Measurements from ENCODE around the gene XPO6. TPM values are rescaled to one million over a fixed set of nuclear protein-coding genes. Genes with fewer than 3 reads are reported as not detected.

XPO6 gene
- total RNA-seq, 3 donors from 2014 or later (not counting 1 experiment from before 2014, with no cell fraction given), result 233 to 321 (median 240) TPM

DNA sequence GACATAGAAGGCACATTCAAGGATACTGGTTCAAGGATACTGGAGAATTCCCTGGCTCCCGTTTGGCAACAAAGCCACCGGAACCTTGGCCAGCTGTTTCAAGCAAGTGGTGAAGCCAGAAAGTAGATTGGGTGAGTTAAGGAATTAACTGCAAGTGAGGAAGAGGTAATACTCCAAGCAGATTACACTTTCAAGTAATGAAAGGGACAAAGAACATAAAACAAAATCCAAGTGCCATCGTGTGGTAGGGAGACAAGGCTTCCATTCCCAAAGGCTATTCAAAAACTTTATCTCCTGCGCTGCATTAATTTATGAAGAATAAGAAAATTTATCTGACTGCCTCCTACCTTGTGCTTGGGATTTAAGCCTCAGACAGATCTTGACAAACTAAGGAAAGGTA is 27.8 kb downstream of the XPO6 start:
- no peak for DNase-seq
- H3K9me3 ChIP-seq (ENCODE audit: control insufficient read depth, insufficient read depth, low read length), result no peaks in the 10 kb centered on the region
- no peak for ATAC-seq
- no peak overlapping the region for H3K27ac ChIP-seq (ENCODE audit: low read length)
- H3K4me3 ChIP-seq (ENCODE audit: low read length), result no peak overlapping the region
- Mint-ChIP-seq H3K9me3 (no peaks in the 10 kb centered on the region), H3K4me1 (peaks cover 80 to 83% of the 10 kb centered on the region in 2 donors), H3K27ac (peak overlapping the region; percentile 10 to 73), H3K36me3 (no peaks in the 10 kb centered on the region), H3K27me3 (ENCODE audit: low read depth in 2 of 2) (no peaks in the 10 kb centered on the region), H3K4me3 (no peak overlapping the region)
- TF ChIP-seq, protein P1, sequence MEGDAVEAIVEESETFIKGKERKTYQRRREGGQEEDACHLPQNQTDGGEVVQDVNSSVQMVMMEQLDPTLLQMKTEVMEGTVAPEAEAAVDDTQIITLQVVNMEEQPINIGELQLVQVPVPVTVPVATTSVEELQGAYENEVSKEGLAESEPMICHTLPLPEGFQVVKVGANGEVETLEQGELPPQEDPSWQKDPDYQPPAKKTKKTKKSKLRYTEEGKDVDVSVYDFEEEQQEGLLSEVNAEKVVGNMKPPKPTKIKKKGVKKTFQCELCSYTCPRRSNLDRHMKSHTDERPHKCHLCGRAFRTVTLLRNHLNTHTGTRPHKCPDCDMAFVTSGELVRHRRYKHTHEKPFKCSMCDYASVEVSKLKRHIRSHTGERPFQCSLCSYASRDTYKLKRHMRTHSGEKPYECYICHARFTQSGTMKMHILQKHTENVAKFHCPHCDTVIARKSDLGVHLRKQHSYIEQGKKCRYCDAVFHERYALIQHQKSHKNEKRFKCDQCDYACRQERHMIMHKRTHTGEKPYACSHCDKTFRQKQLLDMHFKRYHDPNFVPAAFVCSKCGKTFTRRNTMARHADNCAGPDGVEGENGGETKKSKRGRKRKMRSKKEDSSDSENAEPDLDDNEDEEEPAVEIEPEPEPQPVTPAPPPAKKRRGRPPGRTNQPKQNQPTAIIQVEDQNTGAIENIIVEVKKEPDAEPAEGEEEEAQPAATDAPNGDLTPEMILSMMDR (IDR thresholded peaks at IDR 0.05), result no peak
- no peaks in the 10 kb centered on the region for H3K27me3 ChIP-seq (ENCODE audit: control insufficient read depth, insufficient read depth, low read length)
- 95% methylated on average over 2 of the region's 4 CpGs for WGBS (ENCODE audit: insufficient coverage)
- intact Hi-C loops (cut with micrococcal nuclease), result no loop called here
- peaks cover 4% of the 10 kb centered on the region for H3K36me3 ChIP-seq (ENCODE audit: control insufficient read depth, insufficient read depth, low read length)
- H3K4me1 ChIP-seq (ENCODE audit: control insufficient read depth, insufficient read depth, low read length), result peaks cover 35% of the 10 kb centered on the region

DNA sequence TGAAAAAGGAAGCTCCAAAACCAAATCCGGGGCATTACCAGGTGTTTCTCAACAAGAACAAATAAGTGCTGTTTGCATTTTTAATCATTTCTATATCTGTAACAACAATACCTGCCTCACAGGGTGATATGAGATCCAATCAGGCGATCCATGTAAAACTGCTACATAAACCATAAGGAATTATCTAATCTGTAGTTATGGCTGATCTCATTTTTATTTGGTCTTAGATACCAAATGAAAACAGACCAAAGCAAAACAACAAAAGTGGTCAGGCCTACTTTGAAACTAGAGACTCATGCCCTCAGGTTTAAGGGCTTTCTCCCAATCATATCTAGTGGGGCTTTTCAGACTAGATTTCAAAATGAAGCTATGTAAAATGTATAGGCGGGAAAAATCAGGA is 28.3 kb downstream of the XPO6 start:
- H3K27ac Mint-ChIP-seq, result peak overlapping the region; percentile 10 to 73
- intact Hi-C loops (cut with micrococcal nuclease), result no loop called here

DNA sequence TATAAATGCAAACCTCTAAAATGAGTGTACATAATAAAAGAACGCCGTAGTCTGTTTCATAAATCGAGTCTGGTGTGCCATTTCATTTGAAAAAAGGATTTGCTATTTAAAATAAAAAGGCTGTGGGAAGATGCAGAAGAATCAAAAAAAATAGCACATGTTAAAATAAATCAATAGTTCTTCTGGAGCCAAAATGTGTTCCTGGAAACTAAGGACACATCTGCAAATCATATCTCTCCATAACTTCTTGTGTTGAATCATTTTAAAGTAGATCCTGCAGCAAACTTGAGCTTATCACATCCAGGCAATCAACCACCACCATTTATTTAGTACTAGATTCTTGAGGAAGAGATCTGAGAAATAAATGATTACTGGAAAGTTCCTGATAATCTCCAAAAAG is 29.0 kb downstream of the XPO6 start:
- H3K4me1 ChIP-seq (ENCODE audit: control insufficient read depth, insufficient read depth, low read length), result peaks cover 28% of the 10 kb centered on the region
- Mint-ChIP-seq H3K36me3 (no peaks in the 10 kb centered on the region), H3K27me3 (ENCODE audit: low read depth in 2 of 2) (no peaks in the 10 kb centered on the region), H3K27ac (peak overlapping the region in 1 of 2 donors; percentile 10), H3K4me3 (no peak overlapping the region), H3K4me1 (peaks cover 69 to 72% of the 10 kb centered on the region in 2 donors), H3K9me3 (no peaks in the 10 kb centered on the region)
- TF ChIP-seq, protein P1 (IDR thresholded peaks at IDR 0.05), result no peak
- no peak for DNase-seq
- H3K36me3 ChIP-seq (ENCODE audit: control insufficient read depth, insufficient read depth, low read length), result peaks cover 7% of the 10 kb centered on the region
- no peaks in the 10 kb centered on the region for H3K9me3 ChIP-seq (ENCODE audit: control insufficient read depth, insufficient read depth, low read length)
- intact Hi-C loops (cut with micrococcal nuclease), result no loop called here
- H3K4me3 ChIP-seq (ENCODE audit: low read length), result no peak overlapping the region
- ATAC-seq, result no peak
- no peak overlapping the region for H3K27ac ChIP-seq (ENCODE audit: low read length)
- WGBS (ENCODE audit: insufficient coverage), result 95% methylated on average over 3 of the region's 3 CpGs
- no peaks in the 10 kb centered on the region for H3K27me3 ChIP-seq (ENCODE audit: control insufficient read depth, insufficient read depth, low read length)

More for the DNA sequence above, 28.3 kb downstream of the XPO6 start:
- Histone ChIP-seq H3K4me3 (ENCODE audit: low read length) (no peak overlapping the region), H3K9me3 (ENCODE audit: control insufficient read depth, insufficient read depth, low read length) (no peaks in the 10 kb centered on the region), H3K27me3 (ENCODE audit: control insufficient read depth, insufficient read depth, low read length) (no peaks in the 10 kb centered on the region), H3K36me3 (ENCODE audit: control insufficient read depth, insufficient read depth, low read length) (peaks cover 4% of the 10 kb centered on the region), H3K4me1 (ENCODE audit: control insufficient read depth, insufficient read depth, low read length) (peaks cover 32% of the 10 kb centered on the region), H3K27ac (ENCODE audit: low read length) (no peak overlapping the region)
- TF ChIP-seq, protein P1 (IDR thresholded peaks at IDR 0.05), result no peak
- 87% methylated on average over 1 of the region's 3 CpGs for WGBS (ENCODE audit: insufficient coverage)
- Mint-ChIP-seq H3K9me3 (no peaks in the 10 kb centered on the region), H3K36me3 (no peaks in the 10 kb centered on the region), H3K4me1 (peaks cover 76 to 79% of the 10 kb centered on the region in 2 donors), H3K27me3 (ENCODE audit: low read depth in 2 of 2) (no peaks in the 10 kb centered on the region), H3K4me3 (no peak overlapping the region)
- ATAC-seq, result no peak
- no peak for DNase-seq

DNA sequence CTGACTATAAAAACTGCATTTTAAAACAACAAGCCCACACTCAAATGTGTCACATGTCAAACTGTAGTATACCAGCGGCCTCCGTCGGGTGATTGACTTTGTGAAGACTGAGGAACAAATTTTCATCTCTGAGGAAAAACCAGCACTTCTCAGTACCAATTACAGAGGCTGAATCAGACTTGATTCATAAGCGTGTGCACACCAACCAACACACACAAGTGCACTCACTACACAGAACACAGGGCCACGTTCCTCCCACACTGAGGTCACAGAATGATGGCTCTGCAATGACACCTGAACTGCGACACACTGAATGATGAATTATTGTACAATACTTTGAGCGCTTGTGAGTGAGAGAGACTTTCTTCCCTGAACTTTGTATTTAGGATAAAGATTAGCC is 29.6 kb downstream of the XPO6 start:
- TF ChIP-seq, protein P1 (IDR thresholded peaks at IDR 0.05), result no peak
- H3K27ac ChIP-seq (ENCODE audit: low read length), result no peak overlapping the region
- Mint-ChIP-seq H3K4me1 (peaks cover 63 to 66% of the 10 kb centered on the region in 2 donors), H3K36me3 (no peaks in the 10 kb centered on the region), H3K4me3 (no peak overlapping the region), H3K27ac (peak overlapping the region; percentile 10 to 65), H3K27me3 (ENCODE audit: low read depth in 2 of 2) (no peaks in the 10 kb centered on the region), H3K9me3 (no peaks in the 10 kb centered on the region)
- no peak for ATAC-seq
- peak in 1 of 2 donors; percentile 52 for DNase-seq
- H3K9me3 ChIP-seq (ENCODE audit: control insufficient read depth, insufficient read depth, low read length), result no peaks in the 10 kb centered on the region
- peaks cover 26% of the 10 kb centered on the region for H3K4me1 ChIP-seq (ENCODE audit: control insufficient read depth, insufficient read depth, low read length)
- intact Hi-C loops (cut with micrococcal nuclease), result no loop called here
- H3K27me3 ChIP-seq (ENCODE audit: control insufficient read depth, insufficient read depth, low read length), result no peaks in the 10 kb centered on the region
- H3K4me3 ChIP-seq (ENCODE audit: low read length), result no peak overlapping the region
- peaks cover 9% of the 10 kb centered on the region for H3K36me3 ChIP-seq (ENCODE audit: control insufficient read depth, insufficient read depth, low read length)
- WGBS (ENCODE audit: insufficient coverage), result 71% methylated on average over 4 of the region's 7 CpGs
